OCI-LY1 (cell line): ENCODE results near the gene PTPN6.

ENCODE experiments used
- CTCF ChIP-seq: fragments of 200-600 bp; sonication (generic), shearing (Covaris generic); IDR thresholded peaks from 2 replicates; pipeline ENCODE4 v1.5.1; 2017; ENCODE audit warnings: mild to moderate bottlenecking, antibody characterized with exemption, low read length, moderate library complexity, mixed read lengths
- EZH2 ChIP-seq: fragments of 200-600 bp; sonication (generic), shearing (Covaris generic); IDR thresholded peaks from 2 replicates; pipeline ENCODE4 v1.8.0; 2017; ENCODE audit warnings: borderline replicate concordance, mixed run types, mild to moderate bottlenecking, antibody characterized with exemption, low read length, moderate library complexity, mixed read lengths

DNA sequence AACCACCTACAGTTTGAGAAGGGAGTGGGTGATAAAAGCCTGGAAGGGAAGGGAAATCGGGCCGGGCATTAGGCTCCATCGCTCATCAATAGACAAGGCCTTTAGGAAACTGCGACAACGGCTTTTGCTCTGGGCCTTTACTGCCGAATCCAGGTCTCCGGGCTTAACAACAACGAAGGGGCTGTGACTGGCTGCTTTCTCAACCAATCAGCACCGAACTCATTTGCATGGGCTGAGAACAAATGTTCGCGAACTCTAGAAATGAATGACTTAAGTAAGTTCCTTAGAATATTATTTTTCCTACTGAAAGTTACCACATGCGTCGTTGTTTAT lies 7.8 kb upstream of the PTPN6 start:
- no peak for TF ChIP-seq CTCF
- no peak for TF ChIP-seq EZH2
